ENCODE results near the gene ZNF831.

Gene ZNF831

GRCh38 chr20:59217173-59217572 is 53.6 kb downstream of the ZNF831 start:
- DNase-seq, result no peak

GRCh38 chr20:59217794-59218280 is 54.2 kb downstream of the ZNF831 start:
- no peak for DNase-seq

GRCh38 chr20:59219211-59219610 is 55.6 kb downstream of the ZNF831 start:
- no peak for DNase-seq

GRCh38 chr20:59220161-59220560 is 56.5 kb downstream of the ZNF831 start:
- DNase-seq, result no peak

GRCh38 chr20:59221049-59221706 is 57.6 kb downstream of the ZNF831 start:
- no peak for DNase-seq

- no peak for DNase-seq
Observed at GRCh38 chr20:59221707-59222252, 58.2 kb downstream of the ZNF831 start.

- DNase-seq, result peak; percentile 48
Observed at GRCh38 chr20:59222253-59223181, 58.9 kb downstream of the ZNF831 start.

- no peak for DNase-seq
Observed at GRCh38 chr20:59223182-59223601, 59.6 kb downstream of the ZNF831 start.

GRCh38 chr20:59223750-59224149 is 60.1 kb downstream of the ZNF831 start:
- DNase-seq, result no peak

GRCh38 chr20:59224236-59224635 is 60.6 kb downstream of the ZNF831 start:
- DNase-seq, result no peak

GRCh38 chr20:59230385-59230784 is 66.8 kb downstream of the ZNF831 start:
- DNase-seq, result no peak

- DNase-seq, result no peak
Observed at GRCh38 chr20:59231124-59231804, 67.6 kb downstream of the ZNF831 start.

- no peak for DNase-seq
Observed at GRCh38 chr20:59232618-59233017, 69.0 kb downstream of the ZNF831 start.

GRCh38 chr20:59235226-59235625 is 71.6 kb downstream of the ZNF831 start:
- DNase-seq, result no peak

- no peak for DNase-seq
Observed at GRCh38 chr20:59240006-59240405, 76.4 kb downstream of the ZNF831 start.

GRCh38 chr20:59242714-59243626 is 79.3 kb downstream of the ZNF831 start:
- no peak for DNase-seq

- no peak for DNase-seq
Observed at GRCh38 chr20:59246691-59247400, 83.2 kb downstream of the ZNF831 start.

GRCh38 chr20:59247731-59248684 is 84.4 kb downstream of the ZNF831 start:
- no peak for DNase-seq

- DNase-seq, result no peak
Observed at GRCh38 chr20:59250293-59250692, 86.7 kb downstream of the ZNF831 start.

GRCh38 chr20:59253325-59253724 is 89.7 kb downstream of the ZNF831 start:
- no peak for DNase-seq

Measured in NCI-H1092 (cell line).